ENCODE results near the gene STAB2.

The STAB2 gene

GRCh38 chr12:103672401-103673119, 85.5 kb downstream of the STAB2 start:
- Histone ChIP-seq H3K27ac (ENCODE audit: low read depth, low read length) (no peak overlapping the region), H3F3A (ENCODE audit: control insufficient read depth, insufficient read depth) (no peaks in the 10 kb centered on the region), H3K36me3 (ENCODE audit: control insufficient read depth, low read length) (no peaks in the 10 kb centered on the region), H3K4me1 (ENCODE audit: control insufficient read depth, low read length) (no peaks in the 10 kb centered on the region), H3K9me3 (ENCODE audit: control insufficient read depth, insufficient read depth, low read length) (no peaks in the 10 kb centered on the region), H4K20me1 (ENCODE audit: control insufficient read depth, insufficient read depth, low read depth, low read length) (no peaks in the 10 kb centered on the region), H3K27me3 (ENCODE audit: control insufficient read depth, low read length) (no peaks in the 10 kb centered on the region), H3K79me2 (ENCODE audit: control insufficient read depth, low read length) (no peaks in the 10 kb centered on the region), H3K4me2 (ENCODE audit: low read length) (no peak overlapping the region), H3K9me2 (replicated peaks; ENCODE audit: control insufficient read depth, low read length) (no peaks in the 10 kb centered on the region), H3K4me3 (ENCODE audit: low read length) (no peak overlapping the region)
- TF ChIP-seq CTCF (IDR thresholded peaks at IDR 0.05; ENCODE audit: low read depth, low read length, poor library complexity, severe bottlenecking) (no peak), EZH2phosphoT487 (IDR thresholded peaks at IDR 0.05; ENCODE audit: borderline replicate concordance, low read length) (no peak)

DNA sequence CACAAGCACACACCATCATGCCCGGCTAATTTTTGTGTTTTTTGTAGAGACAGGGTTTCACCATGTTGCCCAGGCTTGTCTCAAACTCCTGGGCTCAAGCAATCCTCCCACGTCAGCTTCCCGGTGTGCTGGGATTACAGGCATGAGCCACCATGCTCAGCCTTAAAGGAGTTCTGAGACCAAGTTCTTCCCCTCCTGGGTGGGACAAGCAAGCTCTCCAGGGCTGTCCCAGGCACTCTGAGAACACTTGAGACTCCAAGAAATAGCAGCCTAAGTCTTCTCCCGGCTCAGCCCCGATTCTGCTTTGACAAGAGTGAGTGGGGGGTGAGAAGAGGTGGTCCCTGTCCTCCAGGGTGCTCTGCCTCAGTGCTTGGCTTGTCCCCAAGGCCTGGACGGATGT, 86.4 kb downstream of the STAB2 start:
- H3K4me3 ChIP-seq (ENCODE audit: low read length) = no peak overlapping the region
- H3F3A ChIP-seq (ENCODE audit: control insufficient read depth, insufficient read depth) = no peaks in the 10 kb centered on the region
- H3K79me2 ChIP-seq (ENCODE audit: control insufficient read depth, low read length) = no peaks in the 10 kb centered on the region
- H3K27me3 ChIP-seq (ENCODE audit: control insufficient read depth, low read length) = no peaks in the 10 kb centered on the region
- H3K4me1 ChIP-seq (ENCODE audit: control insufficient read depth, low read length) = no peaks in the 10 kb centered on the region
- H3K36me3 ChIP-seq (ENCODE audit: control insufficient read depth, low read length) = no peaks in the 10 kb centered on the region
- H3K27ac ChIP-seq (ENCODE audit: low read depth, low read length) = no peak overlapping the region
- H3K4me2 ChIP-seq (ENCODE audit: low read length) = no peak overlapping the region
- TF ChIP-seq EZH2phosphoT487 (IDR thresholded peaks at IDR 0.05; ENCODE audit: borderline replicate concordance, low read length) (no peak), CTCF (IDR thresholded peaks at IDR 0.05; ENCODE audit: low read depth, low read length, poor library complexity, severe bottlenecking) (no peak)
- no peaks in the 10 kb centered on the region for H3K9me2 ChIP-seq (replicated peaks; ENCODE audit: control insufficient read depth, low read length)
- H4K20me1 ChIP-seq (ENCODE audit: control insufficient read depth, insufficient read depth, low read depth, low read length) = no peaks in the 10 kb centered on the region
- H3K9me3 ChIP-seq (ENCODE audit: control insufficient read depth, insufficient read depth, low read length) = no peaks in the 10 kb centered on the region

DNA sequence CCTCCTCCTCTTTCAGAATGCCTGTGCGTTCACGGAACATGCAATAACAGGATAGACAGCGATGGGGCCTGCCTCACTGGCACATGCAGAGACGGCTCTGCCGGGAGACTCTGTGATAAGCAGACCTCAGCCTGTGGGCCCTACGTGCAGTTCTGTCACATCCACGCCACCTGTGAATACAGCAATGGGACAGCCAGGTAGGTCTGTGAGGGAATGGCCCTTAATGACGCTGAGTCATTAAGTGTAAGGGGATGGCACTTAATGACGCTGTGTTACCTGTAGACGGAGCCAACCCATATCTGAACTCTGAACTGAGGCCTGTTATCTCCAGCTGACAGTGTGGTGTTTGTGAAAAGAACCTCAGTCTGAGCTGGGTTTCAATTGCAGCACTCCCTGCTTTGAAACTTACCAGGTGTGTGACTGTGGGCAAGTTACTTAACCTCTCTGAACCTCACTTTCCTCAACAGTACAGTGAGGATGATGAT, 86.9 kb downstream of the STAB2 start:
- H3K27ac ChIP-seq (ENCODE audit: low read depth, low read length) = no peak overlapping the region
- no peaks in the 10 kb centered on the region for H3F3A ChIP-seq (ENCODE audit: control insufficient read depth, insufficient read depth)
- no peak overlapping the region for H3K4me3 ChIP-seq (ENCODE audit: low read length)
- H3K36me3 ChIP-seq (ENCODE audit: control insufficient read depth, low read length) = no peaks in the 10 kb centered on the region
- no peaks in the 10 kb centered on the region for H3K4me1 ChIP-seq (ENCODE audit: control insufficient read depth, low read length)
- H3K27me3 ChIP-seq (ENCODE audit: control insufficient read depth, low read length) = no peaks in the 10 kb centered on the region
- H4K20me1 ChIP-seq (ENCODE audit: control insufficient read depth, insufficient read depth, low read depth, low read length) = no peaks in the 10 kb centered on the region
- H3K9me3 ChIP-seq (ENCODE audit: control insufficient read depth, insufficient read depth, low read length) = no peaks in the 10 kb centered on the region
- no peaks in the 10 kb centered on the region for H3K9me2 ChIP-seq (replicated peaks; ENCODE audit: control insufficient read depth, low read length)
- no peak overlapping the region for H3K4me2 ChIP-seq (ENCODE audit: low read length)
- no peaks in the 10 kb centered on the region for H3K79me2 ChIP-seq (ENCODE audit: control insufficient read depth, low read length)
- no peak for TF ChIP-seq EZH2phosphoT487 (IDR thresholded peaks at IDR 0.05; ENCODE audit: borderline replicate concordance, low read length)
- TF ChIP-seq CTCF (IDR thresholded peaks at IDR 0.05; ENCODE audit: low read depth, low read length, poor library complexity, severe bottlenecking) = no peak

All from DOHH2 (cell line).